HK-2 (cell line): ENCODE measurements around the gene KRT37.
"Not testable (repeated sequence)": the region's sequence is repeated elsewhere in the genome, so short reads cannot be mapped to it uniquely, and the experiment has no call there.

Experiments used
- DNase-seq: peaks from one replicate; pipeline ENCODE4 v3.0.0-alpha.2; 2018; ENCODE audit not compliant: unreplicated experiment

KRT37 gene

DNA sequence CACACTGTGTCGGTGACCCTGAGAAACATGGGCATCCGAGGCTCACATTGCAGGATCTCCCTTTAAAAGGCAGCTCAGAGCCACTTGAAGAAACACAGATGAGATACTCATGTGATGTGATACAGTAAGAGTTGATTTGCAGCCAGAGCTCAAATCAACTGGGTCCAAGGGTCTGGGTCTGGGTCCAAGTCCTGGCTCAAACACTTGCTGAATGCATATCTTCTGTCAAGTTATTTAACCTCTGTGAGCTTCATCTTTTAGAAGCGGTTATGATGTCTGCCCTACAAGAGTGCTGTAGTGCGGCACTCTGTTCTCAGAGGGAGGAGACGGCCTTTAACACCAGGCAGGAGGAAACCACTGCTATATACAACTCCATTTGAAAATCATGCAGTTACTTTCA is 10.0 kb upstream of the KRT37 start:
- no peak for DNase-seq

- no peak for DNase-seq
These were observed 9.6 kb upstream of the KRT37 start for GRCh38 chr17:41434005-41434404.

- no peak for DNase-seq
These were observed 9.2 kb upstream of the KRT37 start for GRCh38 chr17:41433586-41433985.

GRCh38 chr17:41430376-41430775 is 6.0 kb upstream of the KRT37 start:
- not testable (repeated sequence) for DNase-seq

GRCh38 chr17:41429667-41430066 is 5.3 kb upstream of the KRT37 start:
- no peak for DNase-seq

DNA sequence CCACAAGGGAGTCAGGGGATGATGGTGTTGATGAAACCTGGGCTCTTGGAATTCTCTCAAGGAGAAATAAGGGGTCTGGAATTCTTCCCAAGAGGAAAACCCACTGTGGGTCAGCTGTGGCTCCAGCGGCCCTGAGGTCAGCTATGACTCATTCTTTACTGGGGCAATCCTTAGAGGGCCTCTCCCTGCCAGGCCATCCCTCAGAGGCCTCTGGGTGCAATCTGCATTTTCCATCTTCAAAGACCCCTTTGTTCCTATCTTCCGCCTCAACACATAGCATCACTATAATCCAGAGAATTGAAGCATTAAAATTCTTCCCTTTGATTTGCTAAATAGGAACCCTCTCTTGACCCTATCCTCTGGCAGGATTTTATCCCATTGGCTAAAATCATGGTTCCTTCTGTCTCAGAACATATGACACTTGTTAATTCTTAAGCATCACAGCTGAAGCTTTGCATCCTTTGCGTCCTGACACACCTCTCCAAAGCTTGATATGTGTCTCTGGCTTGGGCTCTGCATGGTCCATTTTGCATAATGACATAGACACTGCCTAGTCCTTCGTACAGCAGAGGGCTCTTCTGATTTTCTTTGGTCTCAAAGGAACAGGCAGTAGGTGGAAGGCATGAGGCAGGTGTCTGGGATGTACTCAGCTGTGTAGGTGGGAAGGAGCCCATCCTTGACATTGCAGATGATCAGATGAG is 4.4 kb upstream of the KRT37 start:
- DNase-seq = no peak

DNA sequence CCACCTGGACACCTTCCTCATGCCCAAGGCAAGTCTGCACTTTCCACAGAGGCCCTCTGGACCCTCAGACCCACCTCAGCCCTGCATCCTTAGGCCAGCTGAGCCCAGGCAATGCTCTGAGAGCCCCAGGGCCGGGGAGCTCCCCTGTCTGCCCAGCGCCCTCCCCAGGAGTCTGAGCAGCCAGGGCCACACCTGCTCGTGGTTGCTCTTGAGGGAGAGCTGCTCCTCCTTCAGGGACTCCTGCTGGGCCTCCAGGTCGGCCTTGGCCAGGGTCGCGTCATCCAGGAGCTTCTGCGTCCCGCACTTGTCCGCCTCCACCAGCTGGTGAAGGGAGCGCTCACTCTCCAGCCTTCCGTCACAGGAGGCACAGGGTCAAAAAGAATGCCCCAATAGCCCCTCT is 1.8 kb downstream of the KRT37 start:
- not testable (repeated sequence) for DNase-seq

DNA sequence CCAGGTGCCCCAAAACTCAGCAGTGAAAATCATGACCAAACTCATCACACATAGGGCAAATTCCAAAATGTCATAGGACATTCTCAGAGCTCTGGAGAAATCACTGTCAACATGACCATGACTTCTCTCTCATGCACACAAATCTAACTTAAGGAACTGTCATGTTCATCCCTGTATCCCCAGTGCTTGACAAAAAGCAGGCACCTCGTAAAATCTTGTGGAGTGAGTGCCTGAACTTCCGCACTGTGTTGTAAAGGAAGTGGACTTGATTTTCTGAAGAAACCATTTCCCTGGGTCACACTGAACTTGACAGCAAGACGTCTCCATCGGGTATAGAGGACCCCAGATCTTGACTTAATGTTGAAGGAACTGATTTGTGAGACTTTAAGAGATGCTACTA is 2.8 kb downstream of the KRT37 start:
- no peak for DNase-seq

DNA sequence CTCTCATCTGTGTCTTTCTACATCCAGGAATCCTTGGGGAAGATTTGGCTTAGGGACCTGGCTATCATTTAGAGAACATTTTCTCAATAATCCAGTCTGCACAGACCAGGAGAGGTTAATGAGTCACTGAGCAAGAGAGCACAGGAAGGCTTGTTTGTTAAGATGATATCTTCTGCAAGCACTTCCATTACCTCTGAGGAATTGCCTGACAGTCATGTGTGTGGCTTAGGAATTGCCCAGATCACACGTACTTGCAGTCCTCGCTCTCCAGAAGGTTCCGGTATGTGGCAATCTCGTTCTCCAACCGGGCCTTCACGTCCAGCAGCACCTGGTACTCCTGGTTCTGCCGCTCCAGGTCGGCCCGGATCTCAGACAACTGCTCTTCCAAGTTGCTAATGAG is 3.3 kb downstream of the KRT37 start:
- no peak for DNase-seq

- no peak for DNase-seq
These were observed 4.3 kb downstream of the KRT37 start for GRCh38 chr17:41420134-41420533.

- DNase-seq = no peak
These were observed 4.7 kb downstream of the KRT37 start for GRCh38 chr17:41419716-41420115.

- no peak for DNase-seq
These were observed 6.1 kb downstream of the KRT37 start for GRCh38 chr17:41418116-41418860.

DNA sequence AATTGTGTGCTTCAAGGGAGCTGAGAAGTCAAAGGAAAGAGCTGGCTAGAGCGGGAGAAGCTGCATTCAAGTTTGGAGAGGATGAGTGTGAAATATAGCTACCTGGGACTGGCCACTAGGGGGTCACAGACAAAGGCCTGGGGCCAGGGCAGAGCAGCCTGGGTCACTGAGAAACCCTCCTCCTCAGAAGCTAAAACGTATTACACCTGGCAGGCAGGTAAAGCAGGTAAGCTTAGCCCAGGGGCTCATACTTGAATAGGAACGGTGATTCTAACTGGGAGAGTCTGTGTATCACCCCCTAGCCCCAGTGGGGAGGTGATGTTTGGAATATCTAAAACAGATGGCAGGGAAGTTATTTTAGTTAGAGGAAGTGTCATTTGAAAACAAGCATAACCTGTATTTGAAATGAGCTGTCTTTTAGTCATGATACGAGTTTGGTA is 6.8 kb downstream of the KRT37 start:
- no peak for DNase-seq

GRCh38 chr17:41417127-41417526 is 7.3 kb downstream of the KRT37 start:
- DNase-seq = no peak

DNA sequence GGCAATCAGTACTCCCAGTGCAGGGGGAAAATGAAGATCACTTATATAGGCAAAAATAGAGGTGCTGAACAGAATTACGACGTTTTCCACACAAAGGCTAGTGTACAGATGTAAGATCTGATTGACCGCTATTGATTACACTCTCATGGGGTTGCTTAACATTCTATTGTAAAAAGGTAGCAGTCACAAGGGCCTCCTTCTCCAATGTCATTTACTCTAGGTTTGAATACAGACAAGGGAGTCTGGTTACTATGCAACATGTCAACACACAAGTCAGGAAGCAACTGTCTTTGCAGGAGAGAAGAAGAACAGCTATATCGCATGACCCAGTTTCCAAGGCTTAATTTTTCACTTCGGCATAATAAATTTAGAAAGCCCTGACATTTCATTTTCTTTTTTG is 7.9 kb downstream of the KRT37 start:
- DNase-seq = no peak

DNA sequence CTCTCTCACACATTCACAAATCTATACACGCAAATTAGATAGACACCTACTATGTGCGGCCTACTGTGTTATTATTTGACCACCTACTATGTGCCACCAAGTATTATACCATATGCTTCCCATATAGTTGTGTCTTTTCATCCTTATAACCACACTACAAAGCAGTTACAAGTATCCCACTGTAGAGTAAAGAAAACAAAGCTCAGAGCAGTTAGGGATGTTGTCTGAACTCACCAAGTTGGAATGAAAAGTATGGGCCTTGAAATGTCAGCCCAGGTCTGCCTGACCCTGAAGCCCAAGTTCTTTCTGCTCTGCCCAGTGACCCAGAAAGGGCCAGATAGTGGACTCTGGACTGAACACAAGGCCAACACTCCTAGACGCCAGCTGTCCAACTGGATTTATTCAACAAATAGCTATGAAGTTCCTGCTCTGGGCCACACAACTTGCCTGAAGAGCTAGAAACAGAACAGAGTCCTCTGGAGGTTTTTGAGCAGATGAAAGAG is 8.5 kb downstream of the KRT37 start:
- no peak for DNase-seq

GRCh38 chr17:41415411-41415810 is 9.0 kb downstream of the KRT37 start:
- no peak for DNase-seq

DNA sequence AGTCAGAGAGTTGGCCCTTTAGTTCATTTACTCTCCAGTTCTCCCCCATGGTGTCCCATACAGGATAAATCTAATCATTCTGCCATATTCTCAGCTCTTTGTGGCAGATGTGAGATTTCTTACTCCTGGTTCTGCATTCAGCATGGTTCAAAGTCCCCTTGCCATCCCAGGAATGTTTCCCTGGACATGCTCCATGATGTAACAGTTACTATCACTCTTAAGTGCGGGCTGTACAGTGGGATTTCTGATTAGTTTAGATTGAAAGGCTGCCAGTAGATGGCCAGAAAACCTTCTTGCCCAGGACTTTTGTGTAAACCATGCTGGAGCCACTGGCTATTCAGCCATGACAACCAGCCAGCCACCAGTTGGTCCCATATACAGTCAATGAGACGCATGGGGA is 10.4 kb downstream of the KRT37 start:
- DNase-seq = no peak

- no peak for DNase-seq
These were observed 10.9 kb downstream of the KRT37 start for GRCh38 chr17:41413353-41413957.

DNA sequence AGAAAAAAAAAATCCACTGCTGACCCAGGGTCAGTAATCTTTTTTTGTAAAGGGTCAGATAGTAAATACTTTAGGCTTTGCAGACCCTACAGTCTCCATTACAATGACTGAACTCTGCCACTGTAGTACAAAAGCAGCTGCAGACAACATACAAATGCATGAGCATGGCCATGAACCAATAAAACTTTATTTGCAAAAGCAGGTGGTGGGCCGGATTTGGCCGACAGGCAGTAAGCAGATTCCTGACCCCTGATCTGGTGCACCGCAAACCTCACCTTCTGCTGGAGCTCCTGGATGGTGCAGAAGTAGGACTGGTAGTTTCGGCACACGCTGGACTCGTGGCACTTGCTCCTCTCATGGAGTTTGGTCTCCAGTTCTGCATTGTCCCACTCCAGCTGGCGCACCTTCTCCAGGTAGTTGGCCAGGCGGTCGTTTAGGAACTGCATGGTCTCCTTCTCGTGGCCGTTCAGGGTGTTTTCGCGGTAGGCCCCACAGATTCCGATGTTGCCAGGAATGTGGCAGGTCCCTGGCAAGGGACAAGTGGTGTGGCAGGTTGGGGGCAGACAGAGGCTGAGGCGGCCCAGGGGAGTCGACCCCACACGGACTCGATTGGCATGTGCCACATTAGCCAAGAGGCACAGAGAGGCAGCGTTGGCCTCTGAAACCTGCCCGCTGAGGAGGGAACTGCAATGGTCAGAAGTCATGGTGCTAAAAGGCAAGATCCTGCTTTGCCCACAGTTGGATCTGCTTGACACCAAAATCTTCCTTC is 13.1 kb downstream of the KRT37 start:
- no peak for DNase-seq

DNA sequence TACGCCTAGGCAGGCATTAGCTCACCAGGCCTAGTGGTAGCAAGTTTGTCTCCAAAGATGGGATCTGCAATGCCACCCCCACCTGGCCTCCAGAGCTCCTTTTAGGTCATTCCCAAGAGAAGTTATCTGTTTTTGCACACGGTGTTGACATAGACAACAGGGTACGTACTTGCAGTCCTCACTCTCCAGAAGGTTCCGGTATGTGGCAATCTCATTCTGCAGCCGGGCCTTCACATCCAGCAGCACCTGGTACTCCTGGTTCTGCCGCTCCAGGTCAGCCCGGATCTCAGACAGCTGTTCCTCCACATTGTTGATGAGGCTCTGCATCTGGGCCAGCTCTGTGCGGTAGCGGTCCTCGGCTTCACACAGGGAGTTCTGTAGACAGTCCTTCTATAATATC is 17.2 kb downstream of the KRT37 start:
- no peak for DNase-seq

DNA sequence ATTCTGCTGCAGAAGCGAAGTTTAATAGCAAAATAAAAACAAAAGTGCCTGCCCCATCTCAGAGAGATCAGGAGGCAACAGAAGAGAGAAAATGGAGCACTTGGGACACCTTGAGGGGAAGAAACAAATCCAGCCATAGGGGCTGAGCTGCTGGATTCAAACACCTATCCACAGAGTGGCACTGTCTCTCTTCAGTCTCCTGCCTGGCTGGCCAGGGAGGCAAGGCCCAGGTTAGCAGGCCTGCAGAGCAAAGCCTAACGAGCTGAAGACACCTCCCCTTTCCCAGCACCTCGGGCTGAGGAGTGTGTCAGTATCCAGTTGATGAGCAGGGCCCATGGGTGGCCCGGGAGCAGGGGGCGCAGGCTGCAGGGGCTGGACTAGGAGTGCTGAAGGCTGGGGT is 18.2 kb downstream of the KRT37 start:
- DNase-seq = peak; percentile 39
